ENCODE results near the gene PSMD3.

- TF ChIP-seq CTCF (IDR thresholded peaks at IDR 0.05): peak; percentile 54 to 83 (median 66)
- TF ChIP-seq POLR2AphosphoS5 (IDR thresholded peaks at IDR 0.05): peak; percentile 44 to 55
- no peak for TF ChIP-seq POLR2A (IDR thresholded peaks at IDR 0.05)
These were observed 58.4 kb downstream of the PSMD3 start for GRCh38 chr17:40038882-40039513.

Measured in upper lobe of left lung (tissue), 4 donors.